Naive thymus-derived CD4-positive, alpha-beta T cell (primary cell): Measurements from ENCODE around the gene ZBTB21. TPM values are rescaled to one million over a fixed set of nuclear protein-coding genes. Genes with fewer than 3 reads are reported as not detected.
A peak's percentile ranks its signal among the peaks of the same experiment; 100 is the strongest.

Experiments
- ATAC-seq: fragments of 150-1000 bp; cut with Tn5 transposase; 2 replicates; pipeline ENCODE4 v1.10.0; 2021; ENCODE audit warnings: mild to moderate bottlenecking, moderate library complexity
- CTCF ChIA-PET: fragments of 350-600 bp; sonication (Branson Sonifier 250); formaldehyde crosslinking; loops from one replicate; lab custom pipeline; 2021; ENCODE audit warnings: antibody characterized with exemption; lab: Charles Lee
- POLR2A ChIA-PET: fragments of 350-600 bp; sonication (Branson Sonifier 250); formaldehyde crosslinking; loops from one replicate; lab custom pipeline; 2021; ENCODE audit warnings: antibody characterized with exemption, inconsistent platforms; lab: Charles Lee
- DNase-seq, 9 donors: peaks; one replicate each; pipeline versions ENCODE4 v3.0.0 to v3.0.0-alpha.2; 2020 to 2022; ENCODE audit warnings: mixed read lengths in 1 of 9
- H3K27ac ChIP-seq: one replicate; pipeline ENCODE4 v1.7.0; 2013; ENCODE audit warnings: mild to moderate bottlenecking, low read depth, low read length, moderate library complexity
- H3K27me3 ChIP-seq, 2 donors: one replicate each; pipeline ENCODE4 v1.7.0; 2013; ENCODE audit warnings: low read length in 2 of 2, mild to moderate bottlenecking in 2 of 2, moderate library complexity in 2 of 2; ENCODE audit not compliant: control insufficient read depth in 2 of 2, insufficient read depth in 2 of 2
- H3K36me3 ChIP-seq, 3 experiments: 1 replicate in 2 of 3; 2 replicates in 1 of 3; pipeline ENCODE4 v1.7.0; 2013; ENCODE audit warnings: low read length in 3 of 3, mild to moderate bottlenecking in 3 of 3, moderate library complexity in 1 of 3; ENCODE audit not compliant: insufficient read depth in 3 of 3, control insufficient read depth in 2 of 3
- H3K4me1 ChIP-seq, 2 donors: one replicate each; pipeline ENCODE4 v1.7.0; 2013; ENCODE audit warnings: low read length in 2 of 2, mild to moderate bottlenecking in 2 of 2, moderate library complexity in 1 of 2; ENCODE audit not compliant: control insufficient read depth in 2 of 2, insufficient read depth in 2 of 2
- H3K4me3 ChIP-seq: 2 replicates; pipeline ENCODE4 v1.7.0; 2013; ENCODE audit warnings: mild to moderate bottlenecking, low read length
- H3K9me3 ChIP-seq, 3 experiments: 1 replicate in 2 of 3; 2 replicates in 1 of 3; pipeline ENCODE4 v1.7.0; 2013; ENCODE audit warnings: low read length in 3 of 3; ENCODE audit not compliant: control insufficient read depth in 2 of 3
- H3K27ac Mint-ChIP-seq, 9 donors: one replicate each; pipeline ENCODE4 v1.8.0; 2020 to 2022; ENCODE audit warnings: mixed read lengths in 9 of 9, mild to moderate bottlenecking in 8 of 9, moderate library complexity in 5 of 9, inconsistent platforms in 2 of 9
- H3K27me3 Mint-ChIP-seq, 5 donors: one replicate each; pipeline ENCODE4 v1.8.0; 2021 to 2022; ENCODE audit warnings: mixed read lengths in 5 of 5, mild to moderate bottlenecking in 1 of 5
- H3K36me3 Mint-ChIP-seq, 5 donors: one replicate each; pipeline ENCODE4 v1.8.0; 2020 to 2022; ENCODE audit warnings: mixed read lengths in 5 of 5, mild to moderate bottlenecking in 3 of 5, inconsistent platforms in 1 of 5
- H3K4me1 Mint-ChIP-seq, 7 donors: one replicate each; pipeline ENCODE4 v1.8.0; 2020 to 2022; ENCODE audit warnings: mixed read lengths in 7 of 7, mild to moderate bottlenecking in 3 of 7, inconsistent platforms in 1 of 7
- H3K4me3 Mint-ChIP-seq, 10 donors: one replicate each; pipeline ENCODE4 v1.8.0; 2020 to 2022; ENCODE audit warnings: mild to moderate bottlenecking in 10 of 10, mixed read lengths in 10 of 10, moderate library complexity in 6 of 10, inconsistent platforms in 2 of 10
- H3K9me3 Mint-ChIP-seq, 11 donors: one replicate each; pipeline ENCODE4 v1.8.0; 2020 to 2022; ENCODE audit warnings: mixed read lengths in 11 of 11, mild to moderate bottlenecking in 4 of 11, inconsistent platforms in 1 of 11, moderate library complexity in 1 of 11
- intact Hi-C, 2 donors: fragments of 100-400 bp; cut with micrococcal nuclease; formaldehyde crosslinking; loops; one replicate each; pipeline ENCODE4 v1.15.1; 2023
- polyA plus RNA-seq, 2 donors: library from polyadenylated mRNA; unstranded; fragments of 300-500 nt; fragmentation: Illumina TruSeq; gene quantifications; one replicate each; pipeline ENCODE4 v1.2.3, GENCODE V29; 2021
- total RNA-seq, 6 experiments: library from RNA in 5 of 6; stranded (reverse) in 5 of 6; gene quantifications; 1 replicate in 5 of 6; 2 replicates in 1 of 6; pipeline ENCODE4 v1.2.3 and lab custom pipeline; 2021 to 2026

The ZBTB21 gene
- total and polyA plus RNA-seq, 7 experiments from 2014 or later = 4.3 to 137 (median 24.3) TPM

GRCh38 chr21:41977034-41977950 is 32.9 kb downstream of the ZBTB21 start:
- Histone ChIP-seq H3K27me3 (peaks cover 0 to 4% of the 10 kb centered on the region in 2 donors), H3K9me3 (peaks cover 0 to 4% (median 0%) of the 10 kb centered on the region in 3 experiments), H3K4me1 (peaks cover 0 to 20% of the 10 kb centered on the region in 2 donors), H3K4me3 (no peak overlapping the region), H3K36me3 (no peaks in the 10 kb centered on the region), H3K27ac (no peak overlapping the region)
- ATAC-seq (no peak), DNase-seq (no peak)
- Mint-ChIP-seq H3K4me3 (no peak overlapping the region), H3K27ac (no peak overlapping the region), H3K4me1 (peaks cover 14 to 28% (median 18%) of the 10 kb centered on the region in 7 donors), H3K27me3 (peaks cover 0 to 8% (median 0%) of the 10 kb centered on the region in 5 donors), H3K9me3 (peaks cover 2 to 15% (median 6%) of the 10 kb centered on the region in 11 donors), H3K36me3 (peaks cover 2 to 9% (median 5%) of the 10 kb centered on the region in 5 donors)
- CTCF ChIA-PET = no interaction called here
- POLR2A ChIA-PET = no interaction called here
- intact Hi-C loops = no loop called here

GRCh38 chr21:41976611-41977010 is 33.5 kb downstream of the ZBTB21 start:
- peaks cover 0 to 7% (median 4%) of the 10 kb centered on the region in 5 donors for H3K36me3 Mint-ChIP-seq
- H3K9me3 ChIP-seq = peaks cover 0 to 4% (median 0%) of the 10 kb centered on the region in 3 experiments
- DNase-seq (no peak), ATAC-seq (no peak)
- no peak overlapping the region for H3K4me3 Mint-ChIP-seq
- no peak overlapping the region for H3K27ac ChIP-seq
- ChIA-PET CTCF (no interaction called here), POLR2A (no interaction called here)
- H3K27me3 Mint-ChIP-seq = peaks cover 0 to 8% (median 0%) of the 10 kb centered on the region in 5 donors
- H3K36me3 ChIP-seq = no peaks in the 10 kb centered on the region
- no peak overlapping the region for H3K4me3 ChIP-seq
- H3K9me3 Mint-ChIP-seq = peaks cover 0 to 13% (median 6%) of the 10 kb centered on the region in 11 donors
- peaks cover 0 to 20% of the 10 kb centered on the region in 2 donors for H3K4me1 ChIP-seq
- peaks cover 0 to 4% of the 10 kb centered on the region in 2 donors for H3K27me3 ChIP-seq
- H3K27ac Mint-ChIP-seq = no peak overlapping the region
- peaks cover 14 to 28% (median 18%) of the 10 kb centered on the region in 7 donors for H3K4me1 Mint-ChIP-seq
- intact Hi-C loops = no loop called here

DNA sequence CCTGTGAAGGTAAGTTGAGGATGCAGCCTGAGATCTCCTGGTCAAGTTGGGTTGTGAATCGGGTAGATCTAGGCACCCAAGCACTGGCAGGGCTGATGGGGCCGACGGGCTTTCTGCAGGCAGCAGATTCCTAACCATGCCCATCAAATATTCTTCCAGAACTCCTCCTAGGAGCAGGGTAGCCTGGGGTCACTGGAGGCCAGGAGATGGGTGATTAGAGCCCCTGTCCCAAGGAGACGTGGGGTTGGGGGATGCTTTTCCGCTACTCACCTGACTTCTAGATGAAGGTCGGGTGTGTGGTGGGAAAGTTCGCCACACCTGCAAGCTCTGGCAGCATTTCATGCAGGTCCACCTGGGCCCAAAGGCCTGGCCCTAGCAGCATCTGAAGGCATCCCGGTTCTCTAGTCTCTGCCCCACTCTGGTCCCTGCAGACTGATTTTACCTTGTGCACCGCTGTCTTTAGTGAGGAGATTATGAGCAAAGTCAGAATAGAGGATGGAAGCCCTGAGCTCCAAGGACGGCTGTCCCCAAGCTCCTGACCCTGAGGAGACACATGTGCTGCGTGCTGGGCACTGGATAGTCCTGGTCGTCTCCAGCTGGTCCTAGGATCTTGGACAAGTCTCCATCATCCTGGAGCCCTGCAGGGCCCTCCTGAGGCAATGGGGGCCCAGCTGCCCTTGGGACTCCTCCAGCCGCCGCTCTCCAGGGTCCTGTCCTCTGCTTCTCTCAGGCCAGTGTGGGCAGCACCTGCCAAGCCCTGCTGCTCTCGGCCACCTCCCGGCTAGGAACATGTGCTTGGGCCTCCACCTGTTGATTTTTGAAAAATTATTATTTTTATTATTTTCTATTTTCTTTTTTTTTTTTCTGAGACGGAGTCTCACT is 34.5 kb downstream of the ZBTB21 start:
- H3K27ac Mint-ChIP-seq = no peak overlapping the region
- no peak overlapping the region for H3K27ac ChIP-seq
- H3K9me3 ChIP-seq = peaks cover 0 to 4% (median 0%) of the 10 kb centered on the region in 3 experiments
- peaks cover 14 to 28% (median 18%) of the 10 kb centered on the region in 7 donors for H3K4me1 Mint-ChIP-seq
- DNase-seq = no peak
- ChIA-PET POLR2A (interaction anchor here (0.5 kb wide), 1 partner anchor 23 kb away, joined by 3 read pairs; no protein-coding TSS in a partner anchor), CTCF (no interaction called here)
- no peak overlapping the region for H3K4me3 ChIP-seq
- H3K4me1 ChIP-seq = peaks cover 0 to 20% of the 10 kb centered on the region in 2 donors
- ATAC-seq = no peak
- intact Hi-C loops = no loop called here
- no peaks in the 10 kb centered on the region for H3K36me3 ChIP-seq
- peaks cover 0 to 13% (median 6%) of the 10 kb centered on the region in 11 donors for H3K9me3 Mint-ChIP-seq
- peaks cover 0 to 8% (median 0%) of the 10 kb centered on the region in 5 donors for H3K27me3 Mint-ChIP-seq
- no peak overlapping the region for H3K4me3 Mint-ChIP-seq
- H3K27me3 ChIP-seq = peaks cover 0 to 4% of the 10 kb centered on the region in 2 donors
- H3K36me3 Mint-ChIP-seq = peaks cover 0 to 7% (median 4%) of the 10 kb centered on the region in 5 donors

- Mint-ChIP-seq H3K36me3 (peaks cover 0 to 7% (median 4%) of the 10 kb centered on the region in 5 donors), H3K4me1 (peaks cover 14 to 28% (median 18%) of the 10 kb centered on the region in 7 donors), H3K27me3 (peaks cover 0 to 8% (median 0%) of the 10 kb centered on the region in 5 donors), H3K4me3 (peak overlapping the region in 6 of 10 donors; percentile 12 to 74 (median 68)), H3K27ac (peak overlapping the region in 4 of 9 donors; percentile 14 to 78 (median 56)), H3K9me3 (peaks cover 0 to 13% (median 6%) of the 10 kb centered on the region in 11 donors)
- peaks cover 0 to 4% (median 0%) of the 10 kb centered on the region in 3 experiments for H3K9me3 ChIP-seq
- H3K36me3 ChIP-seq = no peaks in the 10 kb centered on the region
- peaks cover 0 to 20% of the 10 kb centered on the region in 2 donors for H3K4me1 ChIP-seq
- H3K27me3 ChIP-seq = peaks cover 0 to 4% of the 10 kb centered on the region in 2 donors
- ATAC-seq = no peak
- POLR2A ChIA-PET = no interaction called here
- DNase-seq = no peak
- H3K27ac ChIP-seq = no peak overlapping the region
- H3K4me3 ChIP-seq = peak overlapping the region; percentile 28
- CTCF ChIA-PET = no interaction called here
- intact Hi-C loops = loop anchor here in 1 of 2 donors (1.0 kb wide), 2 partner anchors 88 to 134 kb away; no protein-coding TSS in a partner anchor
Measured at GRCh38 chr21:41974752-41975053, 35.5 kb downstream of the ZBTB21 start.

DNA sequence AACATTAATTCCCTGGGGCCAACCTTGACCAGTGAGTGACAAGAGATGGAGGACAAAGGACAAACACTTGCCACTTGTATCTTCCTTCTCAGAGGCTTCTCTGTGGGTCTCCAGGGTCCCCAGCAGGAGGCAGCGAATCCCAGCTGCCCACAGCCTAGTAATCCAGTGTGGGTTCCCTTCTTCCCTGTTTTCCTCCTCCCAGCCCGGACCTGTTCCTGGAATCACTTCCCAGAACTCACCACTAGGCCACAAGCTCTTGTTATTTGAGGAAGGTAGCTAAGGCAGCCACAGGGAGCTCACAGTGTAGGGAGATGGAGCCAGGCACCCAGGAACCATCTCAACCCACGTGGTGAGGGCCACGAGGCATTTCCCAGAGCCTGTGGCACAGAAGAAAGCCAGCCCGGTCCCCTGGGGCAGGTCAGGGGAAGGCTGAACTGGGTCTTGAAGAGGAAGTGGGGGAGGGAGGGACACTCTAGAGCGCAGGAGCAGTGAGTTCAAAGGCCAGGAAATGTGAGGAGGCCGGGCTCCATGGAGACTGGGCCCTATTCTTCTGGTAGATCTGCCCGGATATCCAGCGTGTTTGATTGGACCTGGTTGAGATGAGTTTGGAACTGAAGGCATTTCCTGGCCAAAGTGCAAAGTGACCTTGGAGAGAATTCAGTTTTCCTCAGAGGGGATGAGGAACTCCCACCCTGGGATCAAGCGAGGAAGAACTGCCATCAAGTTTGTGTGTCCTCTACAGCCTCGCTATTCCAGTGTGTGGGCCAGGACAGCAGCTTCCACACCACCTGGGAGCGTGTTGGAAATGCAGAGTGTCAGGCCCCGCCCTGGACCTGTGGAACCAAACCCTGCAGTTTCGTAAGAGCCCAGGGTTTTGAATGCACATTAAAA is 36.1 kb downstream of the ZBTB21 start:
- Mint-ChIP-seq H3K4me3 (peak overlapping the region; percentile 36 to 75 (median 66)), H3K27me3 (peaks cover 0 to 2% (median 0%) of the 10 kb centered on the region in 5 donors), H3K9me3 (peaks cover 0 to 7% (median 2%) of the 10 kb centered on the region in 11 donors), H3K36me3 (peaks cover 0 to 6% (median 2%) of the 10 kb centered on the region in 5 donors), H3K4me1 (peaks cover 14 to 28% (median 18%) of the 10 kb centered on the region in 7 donors), H3K27ac (peak overlapping the region; percentile 14 to 83 (median 71))
- H3K4me3 ChIP-seq = peak overlapping the region; percentile 28
- H3K36me3 ChIP-seq = no peaks in the 10 kb centered on the region
- CTCF ChIA-PET = no interaction called here
- peak in 6 of 9 donors; percentile 11 to 36 (median 26) for DNase-seq
- peaks cover 0 to 20% of the 10 kb centered on the region in 2 donors for H3K4me1 ChIP-seq
- no peak overlapping the region for H3K27ac ChIP-seq
- H3K27me3 ChIP-seq = peaks cover 0 to under 1% of the 10 kb centered on the region in 2 donors
- peak; percentile 56 for ATAC-seq
- intact Hi-C loops = loop anchor here in 1 of 2 donors (1.0 kb wide), 2 partner anchors 88 to 134 kb away; no protein-coding TSS in a partner anchor
- POLR2A ChIA-PET = no interaction called here
- no peaks in the 10 kb centered on the region for H3K9me3 ChIP-seq
